Ovary (tissue), 9 donors: ENCODE data around the gene TMTC1. TPM values are rescaled to one million over a fixed set of nuclear protein-coding genes. Genes with fewer than 3 reads are reported as not detected.
A peak's percentile ranks its signal among the peaks of the same experiment; 100 is the strongest.

Experiments used
- DNase-seq, 5 donors: peaks; one replicate each; pipeline ENCODE4 v3.0.0-alpha.2; 2019 to 2020
- H3K27ac ChIP-seq, 2 donors: fragments of 200-600 bp; one replicate each; pipeline versions ENCODE4 v1.5.1 to v1.8.0; 2019 to 2022
- H3K27me3 ChIP-seq: fragments of 200-600 bp; one replicate; pipeline ENCODE4 v1.8.0; 2022
- H3K36me3 ChIP-seq: fragments of 200-600 bp; sonication (generic); one replicate; pipeline ENCODE4 v1.5.1; 2019
- H3K4me1 ChIP-seq: one replicate; pipeline ENCODE4 v1.8.1; 2013; ENCODE audit warnings: mild to moderate bottlenecking, moderate library complexity; ENCODE audit not compliant: insufficient read depth
- H3K4me3 ChIP-seq: fragments of 200-600 bp; sonication (generic); one replicate; pipeline ENCODE4 v1.5.1; 2017
- H3K9me3 ChIP-seq, 2 donors: fragments of 200-600 bp in 1 of 2; sonication (generic) in 1 of 2; one replicate each; pipeline versions ENCODE4 v1.5.1 to v1.8.1; 2013 to 2019; ENCODE audit warnings: mild to moderate bottlenecking in 1 of 2, moderate library complexity in 1 of 2
- CTCF ChIP-seq, 3 donors: fragments of 450-650 bp in 2 of 3; fragments of 200-600 bp in 1 of 3; IDR thresholded peaks; one replicate each; pipeline versions ENCODE4 v1.5.1 to v1.8.0; 2016 to 2022; ENCODE audit warnings: antibody characterized with exemption in 3 of 3, mild to moderate bottlenecking in 1 of 3
- EP300 ChIP-seq: sonication (generic); formaldehyde crosslinking; IDR thresholded peaks from one replicate; pipeline ENCODE4 v1.6.1; 2017; ENCODE audit warnings: antibody characterized with exemption
- POLR2A ChIP-seq: fragments of 450-650 bp; IDR thresholded peaks from one replicate; pipeline ENCODE4 v1.6.1; 2017; ENCODE audit warnings: antibody characterized with exemption, mild to moderate bottlenecking, moderate library complexity
- WGBS, 3 donors: extraction: QIAGEN DNeasy Blood & Tissue Kit in 1 of 3; methylation state at CpG; one replicate each; pipeline versions ENCODE4 v1.1.5 to v1.1.7; 2013 to 2017; 5-methylcytosine and 5-hydroxymethylcytosine counted together
- intact Hi-C, 4 donors: fragments of 100-400 bp; cut with DNase I; formaldehyde crosslinking; loops; one replicate each; pipeline versions ENCODE4 v1.11.0 to v1.15.1; 2022 to 2023
- polyA plus RNA-seq, 2 donors: library from polyadenylated mRNA; stranded (reverse); fragments of 200-250 nt in 1 of 2; fragments of 350-450 nt in 1 of 2; fragmentation: Illumina TruSeq in 1 of 2; extraction: RNeasy Lipid Tissue Mini Kit (QIAGEN cat#74804) in 1 of 2; gene quantifications; one replicate each; pipeline ENCODE4 v1.2.3, GENCODE V29; 2013 to 2014
- total RNA-seq, 7 donors: library from RNA; depleted of rRNA in 2 of 7; stranded (reverse); fragments of >200 nt in 2 of 7; fragmentation: NEBNext Ultra II Directional in 3 of 7; extraction: Animal tissue kit (Norgen Biotek cat#: 25700) in 3 of 7; gene quantifications; one replicate each; pipeline versions ENCODE4 v1.1.0 to v1.2.4, GENCODE V29; 2016 to 2023
- donor health status: DM: no; HTN: no; CAD: no; lungs with moderate emphysema.
- donor health status: DM: no; HTN: no; CAD: no.
- donor health status: Bipolar disorder and iron deficiency.
- donor health status: DM: yes; HTN: yes; CAD: no.
- donor health status: DM: no; HTN: no; CAD: no.
- donor health status: DM: yes; HTN: yes; CAD: no.

The TMTC1 gene
- total and polyA plus RNA-seq, 9 donors, result 8.1 to 46.3 (median 21.3) TPM

GRCh38 chr12:29599381-29599780 is 184.4 kb downstream of the TMTC1 start:
- peak in 1 of 5 donors; percentile 56 for DNase-seq
- 30 to 53% (median 39%) methylated on average over 3 of the region's 3 CpGs for WGBS, 3 donors

GRCh38 chr12:29595071-29595755 is 188.5 kb downstream of the TMTC1 start:
- no peaks in the 10 kb centered on the region for H3K27me3 ChIP-seq
- H3K27ac ChIP-seq, result no peak overlapping the region
- H3K9me3 ChIP-seq, result no peaks in the 10 kb centered on the region
- TF ChIP-seq CTCF (IDR thresholded peaks at IDR 0.05) (no peak), EP300 (no peak), POLR2A (no peak)
- H3K36me3 ChIP-seq, result no peaks in the 10 kb centered on the region
- 98 to 100% (median 100%) methylated on average over 1 of the region's 1 CpG for WGBS, 3 donors
- intact Hi-C loops, result no loop called here
- peaks cover 2% of the 10 kb centered on the region for H3K4me1 ChIP-seq
- H3K4me3 ChIP-seq, result no peak overlapping the region
- DNase-seq, result no peak

More at GRCh38 chr12:29599381-29599780, 184.4 kb downstream of the TMTC1 start:
- H3K9me3 ChIP-seq, result no peaks in the 10 kb centered on the region
- no peak for TF ChIP-seq CTCF (IDR thresholded peaks at IDR 0.05)
- no peak for TF ChIP-seq POLR2A
- TF ChIP-seq EP300, result no peak
- H3K27ac ChIP-seq, result no peak overlapping the region
- intact Hi-C loops, result no loop called here
- H3K27me3 ChIP-seq, result no peaks in the 10 kb centered on the region
- H3K4me1 ChIP-seq, result no peaks in the 10 kb centered on the region
- no peaks in the 10 kb centered on the region for H3K36me3 ChIP-seq
- H3K4me3 ChIP-seq, result no peak overlapping the region

- DNase-seq, result no peak
- intact Hi-C loops, result no loop called here
- TF ChIP-seq POLR2A, result no peak
- no peak for TF ChIP-seq CTCF (IDR thresholded peaks at IDR 0.05)
- TF ChIP-seq EP300, result no peak
- WGBS, 3 donors, result 84 to 94% (median 89%) methylated on average over 2 of the region's 2 CpGs
- Histone ChIP-seq H3K4me3 (no peak overlapping the region), H3K36me3 (no peaks in the 10 kb centered on the region), H3K27ac (no peak overlapping the region), H3K9me3 (no peaks in the 10 kb centered on the region), H3K27me3 (no peaks in the 10 kb centered on the region), H3K4me1 (peaks cover 3% of the 10 kb centered on the region)
Observed at GRCh38 chr12:29593001-29593400, 190.7 kb downstream of the TMTC1 start.

GRCh38 chr12:29591140-29592020 is 192.4 kb downstream of the TMTC1 start:
- Histone ChIP-seq H3K9me3 (no peaks in the 10 kb centered on the region), H3K27me3 (no peaks in the 10 kb centered on the region), H3K4me3 (no peak overlapping the region), H3K27ac (peak overlapping the region in 1 of 2 donors; percentile 1), H3K4me1 (peaks cover 3% of the 10 kb centered on the region), H3K36me3 (no peaks in the 10 kb centered on the region)
- 15 to 35% (median 21%) methylated on average over 11 of the region's 11 CpGs for WGBS, 3 donors
- intact Hi-C loops, result no loop called here
- TF ChIP-seq CTCF (IDR thresholded peaks at IDR 0.05) (no peak), EP300 (no peak), POLR2A (no peak)
- DNase-seq, result peak; percentile 20 to 43 (median 28)
